ENCODE data around the gene RNF223.
"Not testable (repeated sequence)": the region's sequence is repeated elsewhere in the genome, so short reads cannot be mapped to it uniquely, and the experiment has no call there.

Gene RNF223

GRCh38 chr1:1099506-1100183 is 25.5 kb upstream of the RNF223 start:
- Histone ChIP-seq H3K27ac (ENCODE audit: low read length) (no peak overlapping the region), H3K36me3 (replicated peaks; ENCODE audit: low read depth, low read length) (peaks cover 11% of the 10 kb centered on the region), H3K27me3 (ENCODE audit: low read depth, low read length) (no peaks in the 10 kb centered on the region), H3K4me2 (ENCODE audit: low read length) (no peak overlapping the region), H3K4me3 (ENCODE audit: low read length) (no peak overlapping the region), H2AFZ (ENCODE audit: low read depth, low read length) (no peak overlapping the region), H3K9me3 (ENCODE audit: insufficient read depth, low read length) (peaks cover 13% of the 10 kb centered on the region; the same call in 1 of the 2 replicates), H4K20me1 (ENCODE audit: insufficient read depth, low read length) (no peaks in the 10 kb centered on the region), H3K79me2 (ENCODE audit: low read length) (0 out of 2 replicates have a peak, but pooled peaks cover 3% of the 10 kb centered on the region), H3K9ac (ENCODE audit: low read length) (no peak overlapping the region), H3K4me1 (ENCODE audit: low read length) (no peaks in the 10 kb centered on the region)
- no peak for TF ChIP-seq EZH2phosphoT487 (IDR thresholded peaks at IDR 0.05; ENCODE audit: low read depth)
- no peak for TF ChIP-seq CTCF (IDR thresholded peaks at IDR 0.05; ENCODE audit: low read depth, low read length)

DNA sequence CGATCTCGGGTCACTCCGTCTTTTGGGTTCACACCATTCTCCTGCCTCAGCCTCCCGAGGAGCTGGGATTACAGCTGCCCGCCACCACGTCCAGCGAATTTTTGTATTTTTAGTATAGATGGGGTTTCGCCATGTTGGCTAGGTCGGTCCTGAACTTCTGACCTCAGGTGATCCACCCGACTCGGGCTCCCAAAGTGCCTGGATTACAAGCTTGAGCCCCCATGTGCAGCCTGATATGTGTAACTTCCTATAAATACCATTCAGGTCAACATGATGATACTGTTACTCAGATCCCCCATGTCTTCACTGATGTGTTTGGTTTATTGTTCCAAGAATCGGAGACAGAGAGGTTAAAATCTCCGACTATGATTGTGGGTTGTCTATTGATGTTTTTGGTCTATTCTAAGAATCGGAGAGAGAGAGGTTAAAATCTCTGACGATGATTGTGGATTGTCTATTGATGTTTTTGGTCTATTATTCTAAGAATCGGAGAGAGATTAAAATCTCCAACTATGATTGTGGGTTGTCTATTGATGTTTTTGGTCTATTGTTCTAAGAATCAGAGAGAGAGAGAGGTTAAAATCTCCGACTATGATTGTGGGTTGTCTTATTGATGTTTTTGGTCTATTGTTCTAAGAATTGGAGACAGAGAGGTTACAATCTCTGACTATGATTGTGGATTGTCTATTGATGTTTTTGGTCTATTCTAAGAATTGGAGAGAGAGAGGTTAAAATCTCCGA is 24.7 kb upstream of the RNF223 start:
- H3K27me3 ChIP-seq (ENCODE audit: low read depth, low read length) = no peaks in the 10 kb centered on the region
- H3K27ac ChIP-seq (ENCODE audit: low read length) = no peak overlapping the region
- H3K79me2 ChIP-seq (ENCODE audit: low read length) = 0 out of 2 replicates have a peak, but pooled peaks cover 3% of the 10 kb centered on the region
- H2AFZ ChIP-seq (ENCODE audit: low read depth, low read length) = no peak overlapping the region
- H3K36me3 ChIP-seq (replicated peaks; ENCODE audit: low read depth, low read length) = peaks cover 11% of the 10 kb centered on the region
- H3K4me2 ChIP-seq (ENCODE audit: low read length) = no peak overlapping the region
- no peak overlapping the region for H3K4me3 ChIP-seq (ENCODE audit: low read length)
- H3K4me1 ChIP-seq (ENCODE audit: low read length) = no peaks in the 10 kb centered on the region
- H3K9ac ChIP-seq (ENCODE audit: low read length) = no peak overlapping the region
- peaks cover 13% of the 10 kb centered on the region; the same call in 1 of the 2 replicates for H3K9me3 ChIP-seq (ENCODE audit: insufficient read depth, low read length)
- no peaks in the 10 kb centered on the region for H4K20me1 ChIP-seq (ENCODE audit: insufficient read depth, low read length)
- TF ChIP-seq EZH2phosphoT487 (IDR thresholded peaks at IDR 0.05; ENCODE audit: low read depth) (no peak), CTCF (IDR thresholded peaks at IDR 0.05; ENCODE audit: low read depth, low read length) (no peak)

GRCh38 chr1:1096136-1096535 is 22.0 kb upstream of the RNF223 start:
- not testable (repeated sequence) for H3K79me2 ChIP-seq (ENCODE audit: low read length); H3K27me3 ChIP-seq (ENCODE audit: low read depth, low read length); H3K4me1 ChIP-seq (ENCODE audit: low read length); H3K27ac ChIP-seq (ENCODE audit: low read length); H3K36me3 ChIP-seq (replicated peaks; ENCODE audit: low read depth, low read length); H2AFZ ChIP-seq (ENCODE audit: low read depth, low read length); H3K4me2 ChIP-seq (ENCODE audit: low read length); H4K20me1 ChIP-seq (ENCODE audit: insufficient read depth, low read length); H3K9ac ChIP-seq (ENCODE audit: low read length); H3K4me3 ChIP-seq (ENCODE audit: low read length)
- peaks cover 13% of the 10 kb centered on the region; the same call in 1 of the 2 replicates for H3K9me3 ChIP-seq (ENCODE audit: insufficient read depth, low read length)

DNA sequence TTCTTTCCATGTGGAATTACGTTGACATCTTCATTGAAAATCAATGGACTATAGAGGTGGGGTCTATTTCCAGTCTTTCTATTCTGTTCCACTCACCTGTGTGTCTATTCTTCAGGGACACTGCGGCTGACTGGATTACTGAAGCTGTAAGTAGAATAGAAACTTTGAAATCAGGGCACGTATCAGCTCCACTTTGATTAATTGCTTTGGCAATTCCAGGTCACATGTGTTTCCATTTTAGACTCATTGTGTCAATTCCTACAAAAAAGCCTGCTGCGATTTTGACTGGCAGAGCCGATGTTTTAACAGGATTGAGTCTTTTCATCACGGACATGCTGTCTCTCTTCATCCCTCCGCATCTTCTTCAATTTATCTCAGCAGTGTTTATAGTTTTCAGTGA is 20.9 kb upstream of the RNF223 start:
- no peak overlapping the region for H3K4me3 ChIP-seq (ENCODE audit: low read length)
- H3K4me2 ChIP-seq (ENCODE audit: low read length) = no peak overlapping the region
- H3K9me3 ChIP-seq (ENCODE audit: insufficient read depth, low read length) = peaks cover 5% of the 10 kb centered on the region; the same call in 1 of the 2 replicates
- no peak overlapping the region for H3K9ac ChIP-seq (ENCODE audit: low read length)
- no peak for TF ChIP-seq EZH2phosphoT487 (IDR thresholded peaks at IDR 0.05; ENCODE audit: low read depth)
- no peak for TF ChIP-seq CTCF (IDR thresholded peaks at IDR 0.05; ENCODE audit: low read depth, low read length)
- no peaks in the 10 kb centered on the region; the same call in 1 of the 2 replicates for H4K20me1 ChIP-seq (ENCODE audit: insufficient read depth, low read length)
- no peaks in the 10 kb centered on the region for H3K79me2 ChIP-seq (ENCODE audit: low read length)
- H2AFZ ChIP-seq (ENCODE audit: low read depth, low read length) = no peak overlapping the region
- no peak overlapping the region for H3K27ac ChIP-seq (ENCODE audit: low read length)
- H3K4me1 ChIP-seq (ENCODE audit: low read length) = no peaks in the 10 kb centered on the region
- no peaks in the 10 kb centered on the region for H3K27me3 ChIP-seq (ENCODE audit: low read depth, low read length)
- no peaks in the 10 kb centered on the region for H3K36me3 ChIP-seq (replicated peaks; ENCODE audit: low read depth, low read length)

Data from OCI-LY3 (cell line).